Measurements from ENCODE around the gene PITHD1.

DNA sequence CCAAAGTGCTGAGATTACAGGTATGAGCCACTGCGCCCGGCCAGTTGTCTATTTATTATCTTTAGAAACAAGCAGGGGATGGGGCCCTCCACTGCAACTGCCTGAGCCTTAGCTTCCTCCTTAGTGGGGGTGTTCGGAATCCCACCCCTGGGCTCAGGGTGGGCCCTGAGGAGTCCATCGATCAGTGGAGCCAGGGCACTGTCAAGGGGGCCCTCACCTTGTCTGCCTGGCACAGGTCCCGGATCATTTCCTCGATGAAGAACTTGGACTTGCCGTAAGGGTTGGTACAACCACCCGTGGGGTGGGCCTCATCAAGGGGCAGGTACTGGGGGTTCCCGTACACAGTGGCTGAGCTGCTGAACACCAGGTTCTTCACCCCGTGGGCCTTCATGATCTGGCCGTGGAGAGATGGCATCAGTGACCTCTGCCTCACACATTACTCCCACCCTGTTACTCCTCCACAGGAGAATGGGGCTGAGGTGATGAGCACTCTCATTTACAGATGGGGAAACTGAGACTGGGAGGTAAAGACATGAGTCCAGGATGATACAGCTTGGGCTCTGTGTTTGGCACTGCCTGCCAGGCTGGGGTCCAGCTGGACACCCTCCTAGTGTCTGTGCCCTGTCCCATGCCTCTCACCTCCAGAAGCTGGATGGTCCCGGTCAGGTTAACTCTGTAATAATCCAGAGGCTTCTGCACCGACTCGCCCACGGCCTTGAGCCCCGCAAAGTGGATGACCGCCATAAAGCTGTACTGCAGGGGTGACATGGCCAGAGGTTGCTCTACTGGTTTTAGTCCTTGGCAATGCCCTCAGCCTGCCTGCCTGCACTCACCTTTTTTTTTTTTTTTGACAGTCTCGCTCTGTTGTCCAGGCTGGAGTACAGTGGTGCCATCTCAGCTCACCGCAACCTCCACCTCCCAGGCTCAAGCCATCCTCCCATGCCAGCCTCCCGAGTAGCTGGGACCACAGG lies 19.5 kb downstream of the PITHD1 start:
- TF ChIP-seq SNAI2 (CRISPR knock-in tag; IDR thresholded peaks at IDR 0.05) (no peak), ZFP30 (CRISPR knock-in tag; IDR thresholded peaks at IDR 0.05) (no peak), PPARA (CRISPR knock-in tag; IDR thresholded peaks at IDR 0.05; ENCODE audit: borderline replicate concordance) (no peak), ZFP3 (CRISPR knock-in tag; IDR thresholded peaks at IDR 0.05) (no peak), ISL1 (CRISPR knock-in tag; IDR thresholded peaks at IDR 0.05) (no peak), ZNF70 (CRISPR knock-in tag; IDR thresholded peaks at IDR 0.05) (no peak), POU6F1 (CRISPR knock-in tag; IDR thresholded peaks at IDR 0.05; ENCODE audit: borderline replicate concordance, low read depth) (no peak), PATZ1 (CRISPR knock-in tag; IDR thresholded peaks at IDR 0.05; ENCODE audit: borderline replicate concordance) (no peak), CREB5 (CRISPR knock-in tag; IDR thresholded peaks at IDR 0.05; ENCODE audit: low read depth) (no peak), ARNTL (CRISPR knock-in tag; IDR thresholded peaks at IDR 0.05; ENCODE audit: borderline replicate concordance, low read depth) (no peak), CSDC2 (CRISPR knock-in tag; IDR thresholded peaks at IDR 0.05) (no peak)
- TF ChIP-seq, protein P1, sequence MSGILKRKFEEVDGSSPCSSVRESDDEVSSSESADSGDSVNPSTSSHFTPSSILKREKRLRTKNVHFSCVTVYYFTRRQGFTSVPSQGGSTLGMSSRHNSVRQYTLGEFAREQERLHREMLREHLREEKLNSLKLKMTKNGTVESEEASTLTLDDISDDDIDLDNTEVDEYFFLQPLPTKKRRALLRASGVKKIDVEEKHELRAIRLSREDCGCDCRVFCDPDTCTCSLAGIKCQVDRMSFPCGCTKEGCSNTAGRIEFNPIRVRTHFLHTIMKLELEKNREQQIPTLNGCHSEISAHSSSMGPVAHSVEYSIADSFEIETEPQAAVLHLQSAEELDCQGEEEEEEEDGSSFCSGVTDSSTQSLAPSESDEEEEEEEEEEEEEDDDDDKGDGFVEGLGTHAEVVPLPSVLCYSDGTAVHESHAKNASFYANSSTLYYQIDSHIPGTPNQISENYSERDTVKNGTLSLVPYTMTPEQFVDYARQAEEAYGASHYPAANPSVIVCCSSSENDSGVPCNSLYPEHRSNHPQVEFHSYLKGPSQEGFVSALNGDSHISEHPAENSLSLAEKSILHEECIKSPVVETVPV (CRISPR knock-in tag; IDR thresholded peaks at IDR 0.05): no peak
- TF ChIP-seq, protein P2, sequence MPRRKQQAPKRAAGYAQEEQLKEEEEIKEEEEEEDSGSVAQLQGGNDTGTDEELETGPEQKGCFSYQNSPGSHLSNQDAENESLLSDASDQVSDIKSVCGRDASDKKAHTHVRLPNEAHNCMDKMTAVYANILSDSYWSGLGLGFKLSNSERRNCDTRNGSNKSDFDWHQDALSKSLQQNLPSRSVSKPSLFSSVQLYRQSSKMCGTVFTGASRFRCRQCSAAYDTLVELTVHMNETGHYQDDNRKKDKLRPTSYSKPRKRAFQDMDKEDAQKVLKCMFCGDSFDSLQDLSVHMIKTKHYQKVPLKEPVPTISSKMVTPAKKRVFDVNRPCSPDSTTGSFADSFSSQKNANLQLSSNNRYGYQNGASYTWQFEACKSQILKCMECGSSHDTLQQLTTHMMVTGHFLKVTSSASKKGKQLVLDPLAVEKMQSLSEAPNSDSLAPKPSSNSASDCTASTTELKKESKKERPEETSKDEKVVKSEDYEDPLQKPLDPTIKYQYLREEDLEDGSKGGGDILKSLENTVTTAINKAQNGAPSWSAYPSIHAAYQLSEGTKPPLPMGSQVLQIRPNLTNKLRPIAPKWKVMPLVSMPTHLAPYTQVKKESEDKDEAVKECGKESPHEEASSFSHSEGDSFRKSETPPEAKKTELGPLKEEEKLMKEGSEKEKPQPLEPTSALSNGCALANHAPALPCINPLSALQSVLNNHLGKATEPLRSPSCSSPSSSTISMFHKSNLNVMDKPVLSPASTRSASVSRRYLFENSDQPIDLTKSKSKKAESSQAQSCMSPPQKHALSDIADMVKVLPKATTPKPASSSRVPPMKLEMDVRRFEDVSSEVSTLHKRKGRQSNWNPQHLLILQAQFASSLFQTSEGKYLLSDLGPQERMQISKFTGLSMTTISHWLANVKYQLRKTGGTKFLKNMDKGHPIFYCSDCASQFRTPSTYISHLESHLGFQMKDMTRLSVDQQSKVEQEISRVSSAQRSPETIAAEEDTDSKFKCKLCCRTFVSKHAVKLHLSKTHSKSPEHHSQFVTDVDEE (CRISPR knock-in tag; IDR thresholded peaks at IDR 0.05): no peak

Data from SK-N-SH treated with all-trans-retinoic acid at 6 μM for 48 hours (cell line).